Gastrocnemius medialis (tissue), 4 donors: ENCODE results near the gene PGD.

Source experiments
- CTCF ChIP-seq, 5 experiments: fragments of 450-650 bp in 3 of 5; fragments of 200-600 bp in 2 of 5; sonication (generic) in 2 of 5; IDR thresholded peaks in 4 of 5; conservative IDR thresholded peaks in 1 of 5; 1 replicate in 4 of 5; 2 replicates in 1 of 5; pipeline ENCODE4 v1.5.1; 2016 to 2019; ENCODE audit warnings: antibody characterized with exemption in 5 of 5, mild to moderate bottlenecking in 3 of 5, moderate library complexity in 3 of 5
- POLR2A ChIP-seq, 2 donors: fragments of 450-650 bp; IDR thresholded peaks; one replicate each; pipeline ENCODE4 v1.6.1; 2017; ENCODE audit warnings: antibody characterized with exemption in 2 of 2, mild to moderate bottlenecking in 2 of 2, moderate library complexity in 2 of 2

DNA sequence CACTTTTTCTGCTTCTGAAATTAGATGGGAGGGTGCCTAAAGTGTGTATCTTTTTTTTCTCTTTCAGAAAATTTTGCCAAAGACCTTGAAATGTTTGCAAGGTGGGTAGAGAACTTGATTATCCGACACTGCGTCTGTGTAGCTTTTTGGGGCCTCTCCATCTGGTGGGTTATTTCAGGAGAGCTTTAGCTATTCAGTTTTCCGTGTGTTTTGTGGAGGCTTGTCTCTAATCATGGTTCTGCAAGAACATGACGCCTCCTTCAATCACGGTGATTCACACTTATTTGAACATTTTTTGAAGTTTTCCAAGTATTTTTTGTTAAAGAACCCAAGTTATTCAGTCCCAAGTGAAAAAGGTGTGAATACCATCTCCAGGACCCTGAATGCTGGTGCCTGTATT, 35.7 kb downstream of the PGD start:
- no peak for TF ChIP-seq CTCF (IDR thresholded peaks at IDR 0.05 in 4 of 5, conservative IDR thresholded peaks at IDR 0.05 in 1 of 5)
- no peak for TF ChIP-seq POLR2A (IDR thresholded peaks at IDR 0.05)
